ENCODE data around the gene DTX1.

DNA sequence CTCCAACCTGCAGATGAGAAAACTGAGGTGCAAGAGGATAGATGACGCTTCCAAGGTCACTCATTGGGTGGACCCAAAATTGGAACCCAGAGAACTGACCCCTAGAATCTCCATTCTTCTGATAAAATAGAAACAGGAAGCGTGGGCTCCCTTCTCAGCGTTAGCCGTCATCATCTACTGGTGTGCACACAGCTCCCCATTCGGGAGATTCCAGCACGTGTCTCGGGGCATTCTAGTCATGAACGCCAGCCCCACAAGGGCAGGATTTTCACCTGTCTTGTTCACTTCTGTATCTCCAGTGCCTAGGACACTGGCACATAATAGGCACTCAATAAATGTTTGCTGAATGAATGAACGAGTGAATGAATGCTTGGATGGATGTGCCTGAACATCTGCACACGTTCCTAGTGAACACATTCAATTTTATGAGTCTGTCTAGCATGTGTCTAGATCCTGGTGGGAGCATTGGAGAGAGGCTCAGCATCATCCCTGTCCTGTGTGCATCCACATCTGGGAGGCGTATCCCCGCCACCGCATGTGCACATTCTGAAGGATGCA is 48.5 kb downstream of the DTX1 start:
- TF ChIP-seq ELF4 (IDR thresholded peaks at IDR 0.05) (no peak), FOXM1 (IDR thresholded peaks at IDR 0.05; ENCODE audit: borderline replicate concordance) (no peak), LEF1 (IDR thresholded peaks at IDR 0.05; ENCODE audit: borderline replicate concordance) (no peak), FOXK2 (IDR thresholded peaks at IDR 0.05) (no peak)
